ENCODE measurements around the gene RAB4A. TPM values are rescaled to one million over a fixed set of nuclear protein-coding genes. Genes with fewer than 3 reads are reported as not detected.

RAB4A gene
- total and polyA plus RNA-seq, 2 of the 13 experiments (the other 11 are each of a cell fraction or from before 2014, with no cell fraction given) = 56.0 to 80.1 TPM

GRCh38 chr1:229334716-229335115 is 63.8 kb downstream of the RAB4A start:
- Histone ChIP-seq H3K27ac (ENCODE audit: extremely low read length, insufficient read depth, low read length) (no peak overlapping the region), H4K20me1 (ENCODE audit: insufficient read depth, low read length) (no peaks in the 10 kb centered on the region), H3K9me3 (ENCODE audit: low read length) (no peaks in the 10 kb centered on the region), H3K4me3 (replicated peaks in 1 of 3; ENCODE audit: insufficient read depth in 1 of 3, low read depth in 2 of 3, low read length in 3 of 3) (no peak overlapping the region), H3K79me2 (ENCODE audit: insufficient read depth, low read length) (peaks cover 54% of the 10 kb centered on the region), H2AFZ (ENCODE audit: low read length) (no peak overlapping the region), H3K27me3 (ENCODE audit: control insufficient read depth in 1 of 2, insufficient read depth in 2 of 2, low read length in 2 of 2) (no peaks in the 10 kb centered on the region), H3K36me3 (replicated peaks in 1 of 2; ENCODE audit: control insufficient read depth in 1 of 2, insufficient read depth in 2 of 2, low read length in 2 of 2) (peaks cover 5 to 16% of the 10 kb centered on the region in 2 experiments; a peak in 3 of 5 replicates), H3K9ac (ENCODE audit: insufficient read depth, low read depth, low read length) (no peak overlapping the region), H3K4me1 (ENCODE audit: insufficient read depth, low read length) (peaks cover 34% of the 10 kb centered on the region), H3K4me2 (ENCODE audit: low read depth, low read length) (no peak overlapping the region)
- intact Hi-C loops (cut with micrococcal nuclease; ENCODE audit: unreplicated experiment) (no loop called here), in situ Hi-C loops (cut with HindIII; ENCODE audit: extremely low pct_ligation_motif_present, low pct_unique_long_range_greater_than_20kb) (no loop called here)
- CTCF ChIA-PET (ENCODE audit: low intra/inter-chr PET ratio, low total read pairs) = no interaction called here
- no peak for FAIRE-seq
- 96% methylated on average over 2 of the region's 2 CpGs for WGBS (ENCODE audit: low lambda C conversion rate)
- no peak for ATAC-seq
- POLR2A ChIA-PET = no interaction called here
- no TSS peak for BruUV-seq (replicated peaks)
- no peak for DNase-seq (ENCODE audit: low spot score)
- no peak for TF ChIP-seq ZNF879 (CRISPR knock-in tag; IDR thresholded peaks at IDR 0.05)
- no peak for TF ChIP-seq MEIS1 (CRISPR knock-in tag; IDR thresholded peaks at IDR 0.05; ENCODE audit: borderline replicate concordance)
- TF ChIP-seq MLX (CRISPR knock-in tag; IDR thresholded peaks at IDR 0.05) = no peak
- no peak for TF ChIP-seq MTA3 (CRISPR knock-in tag; IDR thresholded peaks at IDR 0.05)
- no peak for TF ChIP-seq FIP1L1 (IDR thresholded peaks at IDR 0.05; ENCODE audit: borderline replicate concordance, insufficient read depth, low read depth, low read length)
- no peak for TF ChIP-seq REXO4 (CRISPR knock-in tag; IDR thresholded peaks at IDR 0.05; ENCODE audit: borderline replicate concordance)
- TF ChIP-seq, protein P1, sequence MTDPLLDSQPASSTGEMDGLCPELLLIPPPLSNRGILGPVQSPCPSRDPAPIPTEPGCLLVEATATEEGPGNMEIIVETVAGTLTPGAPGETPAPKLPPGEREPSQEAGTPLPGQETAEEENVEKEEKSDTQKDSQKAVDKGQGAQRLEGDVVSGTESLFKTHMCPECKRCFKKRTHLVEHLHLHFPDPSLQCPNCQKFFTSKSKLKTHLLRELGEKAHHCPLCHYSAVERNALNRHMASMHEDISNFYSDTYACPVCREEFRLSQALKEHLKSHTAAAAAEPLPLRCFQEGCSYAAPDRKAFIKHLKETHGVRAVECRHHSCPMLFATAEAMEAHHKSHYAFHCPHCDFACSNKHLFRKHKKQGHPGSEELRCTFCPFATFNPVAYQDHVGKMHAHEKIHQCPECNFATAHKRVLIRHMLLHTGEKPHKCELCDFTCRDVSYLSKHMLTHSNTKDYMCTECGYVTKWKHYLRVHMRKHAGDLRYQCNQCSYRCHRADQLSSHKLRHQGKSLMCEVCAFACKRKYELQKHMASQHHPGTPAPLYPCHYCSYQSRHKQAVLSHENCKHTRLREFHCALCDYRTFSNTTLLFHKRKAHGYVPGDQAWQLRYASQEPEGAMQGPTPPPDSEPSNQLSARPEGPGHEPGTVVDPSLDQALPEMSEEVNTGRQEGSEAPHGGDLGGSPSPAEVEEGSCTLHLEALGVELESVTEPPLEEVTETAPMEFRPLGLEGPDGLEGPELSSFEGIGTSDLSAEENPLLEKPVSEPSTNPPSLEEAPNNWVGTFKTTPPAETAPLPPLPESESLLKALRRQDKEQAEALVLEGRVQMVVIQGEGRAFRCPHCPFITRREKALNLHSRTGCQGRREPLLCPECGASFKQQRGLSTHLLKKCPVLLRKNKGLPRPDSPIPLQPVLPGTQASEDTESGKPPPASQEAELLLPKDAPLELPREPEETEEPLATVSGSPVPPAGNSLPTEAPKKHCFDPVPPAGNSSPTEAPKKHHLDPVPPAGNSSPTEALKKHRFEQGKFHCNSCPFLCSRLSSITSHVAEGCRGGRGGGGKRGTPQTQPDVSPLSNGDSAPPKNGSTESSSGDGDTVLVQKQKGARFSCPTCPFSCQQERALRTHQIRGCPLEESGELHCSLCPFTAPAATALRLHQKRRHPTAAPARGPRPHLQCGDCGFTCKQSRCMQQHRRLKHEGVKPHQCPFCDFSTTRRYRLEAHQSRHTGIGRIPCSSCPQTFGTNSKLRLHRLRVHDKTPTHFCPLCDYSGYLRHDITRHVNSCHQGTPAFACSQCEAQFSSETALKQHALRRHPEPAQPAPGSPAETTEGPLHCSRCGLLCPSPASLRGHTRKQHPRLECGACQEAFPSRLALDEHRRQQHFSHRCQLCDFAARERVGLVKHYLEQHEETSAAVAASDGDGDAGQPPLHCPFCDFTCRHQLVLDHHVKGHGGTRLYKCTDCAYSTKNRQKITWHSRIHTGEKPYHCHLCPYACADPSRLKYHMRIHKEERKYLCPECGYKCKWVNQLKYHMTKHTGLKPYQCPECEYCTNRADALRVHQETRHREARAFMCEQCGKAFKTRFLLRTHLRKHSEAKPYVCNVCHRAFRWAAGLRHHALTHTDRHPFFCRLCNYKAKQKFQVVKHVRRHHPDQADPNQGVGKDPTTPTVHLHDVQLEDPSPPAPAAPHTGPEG (CRISPR knock-in tag; IDR thresholded peaks at IDR 0.05) = no peak
- no peak for TF ChIP-seq ATF3 (CRISPR knock-in tag; IDR thresholded peaks at IDR 0.05)

All from HepG2 (cell line).